Limb (tissue), 2 donors: ENCODE measurements around the gene KRTAP4-9.
"Not testable (repeated sequence)": the region's sequence is repeated elsewhere in the genome, so short reads cannot be mapped to it uniquely, and the experiment has no call there.

Source experiments
- DNase-seq, 2 donors: peaks; one replicate each; pipeline ENCODE4 v3.0.0-alpha.2; 2016; ENCODE audit errors: extremely low spot score in 2 of 2

Gene KRTAP4-9

DNA sequence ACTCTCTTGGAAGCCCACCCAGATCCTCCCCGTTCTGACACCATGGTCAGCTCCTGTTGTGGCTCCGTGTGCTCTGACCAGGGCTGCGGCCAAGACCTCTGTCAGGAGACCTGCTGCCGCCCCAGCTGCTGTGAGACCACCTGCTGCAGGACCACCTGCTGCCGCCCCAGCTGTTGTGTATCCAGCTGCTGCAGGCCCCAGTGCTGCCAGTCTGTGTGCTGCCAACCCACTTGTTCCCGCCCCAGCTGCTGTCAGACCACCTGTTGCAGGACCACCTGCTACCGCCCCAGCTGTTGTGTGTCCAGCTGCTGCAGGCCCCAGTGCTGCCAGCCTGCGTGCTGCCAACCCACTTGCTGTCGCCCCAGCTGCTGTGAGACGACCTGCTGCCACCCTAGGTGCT, at the start of gene KRTAP4-9:
KRTAP4-9 (plus strand) TSS at position 43 of the 400 bp plus-strand sequence; CDS start at position 43, 0 bp downstream.
- DNase-seq = not testable (repeated sequence)

DNA sequence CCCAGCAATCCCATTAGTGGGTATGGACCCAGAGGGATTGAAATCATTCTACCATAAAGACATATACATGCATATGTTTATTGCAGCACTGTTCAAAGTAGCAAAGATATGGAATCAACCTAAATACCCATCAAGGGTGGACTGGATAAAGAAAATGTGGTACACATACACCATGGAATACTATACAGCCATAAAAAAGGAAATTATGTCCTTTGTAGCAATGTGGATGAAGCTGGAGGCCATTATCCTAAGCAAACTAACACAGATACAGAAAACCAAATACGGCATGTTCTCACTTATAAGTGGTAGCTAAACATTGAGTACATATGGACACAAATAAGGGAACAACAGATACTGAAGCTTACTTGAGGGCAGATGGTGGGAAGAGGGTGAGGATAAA, 47.6 kb upstream of the KRTAP4-9 start:
- DNase-seq = no peak

DNA sequence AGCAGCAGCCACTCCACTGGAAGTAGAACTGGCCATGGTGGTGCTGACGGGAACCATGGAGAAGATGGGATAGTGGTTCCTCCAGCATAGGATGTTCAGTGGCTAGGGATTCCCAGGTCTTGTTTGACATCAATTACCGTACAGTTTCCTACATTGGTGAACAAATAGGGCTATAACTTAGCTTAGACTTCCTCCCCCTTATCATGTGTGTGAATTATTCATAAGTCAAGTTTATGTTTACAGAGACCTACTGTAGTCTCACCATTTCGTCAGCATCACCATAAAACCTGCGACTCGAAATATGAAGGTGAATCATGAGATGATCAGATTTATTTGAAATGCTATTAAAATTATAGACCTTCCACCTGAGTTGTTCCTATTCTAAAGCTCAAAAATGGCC, 46.4 kb upstream of the KRTAP4-9 start:
- no peak for DNase-seq

DNA sequence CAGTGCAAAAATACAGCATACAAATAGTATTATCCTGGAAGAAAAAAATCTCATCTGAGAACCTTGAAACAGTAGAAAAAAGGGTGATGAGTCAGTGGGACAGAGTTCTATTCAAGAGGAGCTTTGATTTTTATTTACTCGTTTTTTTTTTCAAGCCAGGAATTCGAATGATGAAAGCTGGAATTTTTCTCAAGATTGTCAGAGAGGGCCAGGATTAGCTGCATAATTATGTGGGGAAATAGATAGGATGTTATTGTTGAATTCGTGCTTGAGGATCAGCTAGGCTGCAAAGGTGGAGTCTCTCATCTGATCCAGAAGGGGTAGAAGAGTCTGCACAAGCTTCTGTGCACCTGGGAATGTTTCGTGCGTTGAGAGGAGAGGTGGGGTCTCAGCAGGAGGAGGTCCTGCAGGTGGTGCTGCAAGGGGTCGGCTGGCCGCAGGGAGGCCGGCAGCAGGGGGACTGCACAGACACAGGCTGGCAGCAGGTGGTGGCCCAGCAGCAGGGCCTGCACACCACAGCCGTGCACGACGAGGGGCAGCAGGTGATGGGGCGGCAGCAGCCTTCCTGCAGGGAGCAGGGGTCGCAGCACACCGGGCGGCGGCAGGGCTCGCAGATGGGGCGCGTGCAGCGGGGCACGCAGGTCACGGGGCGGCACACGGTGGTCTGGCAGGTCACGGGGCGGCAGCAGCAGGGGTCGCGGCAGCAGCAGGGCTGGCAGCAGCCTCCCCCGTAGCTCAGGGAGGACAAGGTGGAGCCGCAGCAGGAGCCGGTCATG, 45.7 kb upstream of the KRTAP4-9 start:
- DNase-seq = not testable (repeated sequence)

DNA sequence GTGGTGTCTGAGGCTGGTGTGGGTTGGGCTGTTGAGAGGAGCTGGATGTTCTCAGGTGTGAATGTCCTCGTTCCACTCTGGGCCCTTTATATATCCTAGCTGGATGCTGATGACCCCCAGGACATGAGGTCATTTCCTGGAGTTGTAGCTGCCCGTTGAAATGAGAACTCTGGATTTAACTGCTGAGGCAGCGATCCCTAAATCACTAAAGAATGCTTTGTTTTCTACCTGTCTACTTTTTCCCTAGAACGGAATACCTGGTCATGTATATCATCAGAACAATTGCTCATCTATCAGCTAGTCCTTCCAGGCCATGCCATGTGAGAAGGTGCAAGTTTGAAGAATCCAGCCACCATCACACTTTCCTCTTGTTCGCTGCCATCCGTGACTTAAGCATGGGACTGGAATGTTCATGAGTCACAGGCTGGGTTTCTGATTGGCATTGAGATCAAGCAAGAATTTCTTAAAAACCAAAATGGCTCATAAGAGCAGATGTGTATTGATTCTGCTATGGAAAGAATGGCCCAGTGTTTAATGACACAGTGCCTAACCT, 45.1 kb upstream of the KRTAP4-9 start, which contains the start of gene KRTAP2-3:
KRTAP2-3 (minus strand) TSS at position 63 of the 553 bp plus-strand sequence. CDS start 64 bp downstream, outside the sequence.
- DNase-seq = no peak

DNA sequence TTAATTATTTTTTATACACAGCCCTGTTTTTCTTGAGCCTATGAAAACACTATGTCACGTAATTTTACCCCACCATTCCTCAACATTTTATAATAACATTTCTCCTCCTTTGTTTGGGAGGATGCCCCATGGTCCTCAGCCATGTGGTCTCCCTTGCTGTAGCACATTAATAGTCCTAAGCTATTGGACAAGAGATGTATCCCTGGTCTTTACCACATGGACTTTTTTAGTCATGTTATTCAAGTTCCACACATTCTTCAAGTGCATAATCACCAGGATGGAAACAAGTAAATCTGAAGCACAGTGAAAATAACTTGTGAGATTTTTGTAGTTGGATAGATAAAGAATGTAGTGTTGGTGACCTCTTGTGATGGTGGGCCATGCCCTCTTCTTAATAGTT, 43.2 kb upstream of the KRTAP4-9 start:
- DNase-seq = no peak

DNA sequence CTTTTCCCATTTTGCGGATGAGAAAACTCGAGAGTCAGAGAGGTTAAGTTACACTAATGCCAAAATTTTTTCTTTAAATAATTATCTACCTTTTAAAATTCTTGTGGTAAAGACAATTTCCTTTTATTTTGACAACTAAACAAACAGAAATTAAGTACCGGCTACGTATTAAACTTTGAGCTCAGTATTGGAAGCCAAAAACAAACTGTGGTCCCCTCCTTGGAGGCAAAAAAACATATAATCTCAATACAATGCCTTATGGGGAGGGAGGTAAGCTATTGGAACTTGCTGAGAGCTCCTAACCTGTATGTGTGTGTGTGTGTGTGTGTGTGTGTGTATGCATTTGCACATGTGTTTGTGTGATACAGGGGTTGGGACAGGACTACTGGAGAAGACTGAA, 41.7 kb upstream of the KRTAP4-9 start:
- no peak for DNase-seq

DNA sequence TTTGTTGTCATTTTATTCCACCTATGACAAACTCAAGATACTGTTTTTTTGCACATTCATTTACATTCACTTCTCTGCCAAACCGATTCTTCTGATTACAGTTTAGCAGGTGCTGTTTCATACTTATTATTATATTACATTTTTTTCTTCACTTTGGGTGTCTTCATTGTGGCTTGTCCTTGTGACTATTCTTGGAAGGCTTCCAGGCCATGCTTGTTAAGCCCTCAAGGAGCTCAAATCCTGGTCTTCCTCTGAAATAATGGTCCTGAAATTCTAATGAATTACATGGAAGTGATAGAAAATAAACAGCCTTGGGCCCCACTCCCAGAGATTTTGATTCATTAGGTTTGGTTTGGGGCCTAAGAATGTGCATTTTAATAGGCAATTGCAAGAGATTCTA, 40.9 kb upstream of the KRTAP4-9 start:
- no peak for DNase-seq

DNA sequence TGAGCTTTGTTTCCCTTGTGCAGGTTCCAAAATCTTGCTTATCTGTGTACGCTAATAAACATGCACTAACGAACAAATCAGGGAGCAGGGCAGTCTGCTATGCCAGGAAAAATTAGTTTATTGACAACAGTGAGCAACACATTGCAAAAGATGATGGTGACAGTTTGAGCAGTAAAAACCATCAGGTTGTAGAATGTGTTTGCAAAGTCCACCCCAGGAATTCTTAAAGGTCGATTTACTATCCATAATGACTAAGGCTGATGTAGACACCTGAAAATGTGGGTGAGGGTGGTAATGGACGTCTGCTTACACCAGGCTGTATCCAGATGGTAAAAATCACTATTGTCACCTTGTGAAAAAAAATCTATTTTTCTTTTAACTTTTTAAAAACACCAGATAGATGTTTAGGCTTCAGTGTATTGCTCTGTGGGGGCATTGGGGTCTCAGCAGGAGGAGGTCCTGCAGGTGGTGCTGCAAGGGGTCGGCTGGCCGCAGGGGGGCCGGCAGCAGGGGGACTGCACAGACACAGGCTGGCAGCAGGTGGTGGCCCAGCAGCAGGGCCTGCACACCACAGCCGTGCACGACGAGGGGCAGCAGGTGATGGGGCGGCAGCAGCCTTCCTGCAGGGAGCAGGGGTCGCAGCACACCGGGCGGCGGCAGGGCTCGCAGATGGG, 40.0 kb upstream of the KRTAP4-9 start:
- not testable (repeated sequence) for DNase-seq

DNA sequence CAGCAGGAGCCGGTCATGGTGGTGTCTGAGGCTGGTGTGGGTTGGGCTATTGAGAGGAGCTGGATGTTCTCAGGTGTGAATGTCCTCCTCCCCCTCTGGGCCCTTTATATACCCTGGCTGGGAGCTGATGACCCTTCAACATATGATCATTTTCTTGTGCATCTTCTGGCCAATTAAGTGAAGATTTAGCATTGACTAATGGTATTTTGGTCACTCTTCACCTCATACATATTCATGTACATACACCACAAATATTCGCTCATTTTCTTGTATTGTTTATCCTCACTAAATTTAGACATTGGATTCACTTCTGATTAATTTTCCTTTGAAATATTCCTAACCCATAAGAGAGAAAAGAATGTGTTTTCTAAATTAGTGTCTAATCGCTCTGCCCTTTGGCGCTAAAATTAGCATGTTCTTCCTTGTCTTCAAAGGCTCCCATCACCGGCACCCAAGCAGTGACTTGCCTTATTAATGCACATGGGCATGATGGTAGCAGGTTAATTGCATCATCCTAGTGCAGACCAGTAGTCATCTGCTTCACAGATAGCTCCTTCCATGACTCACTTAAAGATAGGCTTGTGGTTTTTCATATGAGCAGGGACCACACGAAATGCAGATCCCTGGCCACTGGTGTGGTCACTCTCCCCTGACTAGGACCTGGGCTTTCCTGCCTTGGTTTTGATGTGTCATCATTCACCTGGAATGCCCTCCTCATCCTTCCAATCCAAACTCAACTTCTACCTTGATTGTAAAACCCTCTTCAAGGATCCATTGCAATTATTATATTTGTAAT, 39.2 kb upstream of the KRTAP4-9 start, which contains the start of gene KRTAP2-4:
KRTAP2-4 (minus strand) TSS at position 51 of the 796 bp plus-strand sequence; CDS start at position 17, 34 bp downstream.
- DNase-seq = no peak

DNA sequence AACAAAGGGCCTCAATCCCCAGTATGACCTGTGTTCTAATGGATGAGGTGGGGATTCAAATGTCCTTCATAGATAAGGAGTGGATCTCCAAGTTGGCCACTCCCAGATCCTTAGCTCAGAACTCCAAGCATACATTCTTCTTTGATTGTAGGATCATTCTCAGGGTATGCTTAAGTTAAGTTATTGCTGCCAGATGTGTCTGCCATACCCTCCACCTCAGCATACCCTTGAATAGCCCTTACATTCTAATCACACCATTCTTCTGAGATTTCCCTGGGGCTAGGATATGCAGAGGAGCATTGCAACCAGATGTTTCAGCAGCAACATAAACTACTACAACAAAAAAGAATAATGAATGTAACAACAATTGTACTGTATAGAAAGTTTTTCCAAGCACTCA, 37.9 kb upstream of the KRTAP4-9 start:
- DNase-seq = no peak

DNA sequence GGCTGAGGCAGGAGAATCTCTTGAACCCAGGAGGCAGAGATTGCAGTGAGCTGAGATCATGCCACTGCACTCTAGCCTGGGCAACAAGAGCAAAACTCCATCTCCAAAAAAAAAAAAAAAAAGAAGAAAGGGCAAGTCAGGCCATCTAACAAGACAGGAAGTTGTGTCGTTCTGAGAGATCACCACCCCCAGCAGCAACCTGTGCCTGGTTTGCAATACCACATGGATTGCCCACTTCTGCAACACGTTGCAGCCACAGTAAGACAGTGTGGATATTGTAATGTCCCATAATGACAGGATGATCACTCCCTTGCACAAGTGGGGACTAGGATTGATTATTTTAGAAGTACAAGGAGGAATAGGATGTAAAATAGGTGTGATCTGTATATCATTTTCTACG, 36.2 kb upstream of the KRTAP4-9 start:
- no peak for DNase-seq

DNA sequence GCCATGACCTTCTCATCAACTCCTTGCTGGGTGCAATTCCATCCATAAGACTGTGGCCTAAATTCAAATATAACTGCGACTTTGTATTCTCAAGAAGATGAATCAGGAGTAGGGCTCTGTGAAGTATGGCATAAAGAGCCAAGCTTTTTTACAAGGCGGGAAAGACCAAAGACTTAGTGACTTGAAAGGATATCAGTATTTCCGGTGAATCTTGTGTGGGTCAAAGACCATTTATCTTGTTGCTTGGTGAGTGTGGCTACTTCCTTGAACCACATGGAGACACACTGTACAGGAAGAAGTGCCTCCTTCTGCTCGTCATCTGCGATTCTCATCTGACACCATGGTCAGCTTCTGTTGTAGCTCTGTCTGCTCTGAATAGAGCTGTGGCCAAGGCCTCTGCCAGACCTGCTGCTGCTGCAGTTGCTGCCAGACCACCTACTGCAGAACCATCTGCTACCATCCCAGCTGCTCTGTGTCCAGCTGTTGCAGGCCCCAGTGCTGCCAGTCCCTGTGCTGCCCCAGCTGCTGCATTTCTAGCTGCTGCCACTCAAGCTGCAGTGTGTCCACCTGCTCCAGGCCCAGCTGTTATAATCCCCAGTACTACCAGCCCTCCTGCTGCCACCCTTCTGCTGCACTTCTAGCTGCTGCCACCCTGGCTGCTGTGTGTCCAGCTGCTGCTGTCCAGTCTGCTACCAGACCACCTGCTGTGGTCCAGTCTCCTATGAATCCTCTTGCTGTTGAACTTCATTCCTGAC, 33.4 kb upstream of the KRTAP4-9 start:
- peak in 1 of 2 donors; percentile 53 for DNase-seq

DNA sequence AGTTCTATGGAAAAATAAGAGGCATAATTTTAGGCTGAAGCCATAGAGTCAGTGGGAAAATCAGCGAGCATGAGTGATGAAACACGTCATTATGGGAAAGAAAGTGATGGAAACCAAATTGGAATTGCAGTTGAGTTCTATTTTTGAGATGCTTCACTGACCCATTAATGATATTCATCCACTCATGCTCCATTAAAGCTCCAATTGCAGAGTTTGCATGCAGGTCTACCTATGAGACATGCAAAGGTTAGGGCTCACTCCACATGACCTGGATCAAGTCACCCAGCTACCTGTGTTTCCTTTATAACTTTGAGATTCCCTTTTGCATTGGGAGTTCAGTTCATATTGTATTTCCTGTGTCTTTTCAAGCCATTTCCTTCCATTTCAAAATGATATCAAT, 31.5 kb upstream of the KRTAP4-9 start:
- DNase-seq = no peak

DNA sequence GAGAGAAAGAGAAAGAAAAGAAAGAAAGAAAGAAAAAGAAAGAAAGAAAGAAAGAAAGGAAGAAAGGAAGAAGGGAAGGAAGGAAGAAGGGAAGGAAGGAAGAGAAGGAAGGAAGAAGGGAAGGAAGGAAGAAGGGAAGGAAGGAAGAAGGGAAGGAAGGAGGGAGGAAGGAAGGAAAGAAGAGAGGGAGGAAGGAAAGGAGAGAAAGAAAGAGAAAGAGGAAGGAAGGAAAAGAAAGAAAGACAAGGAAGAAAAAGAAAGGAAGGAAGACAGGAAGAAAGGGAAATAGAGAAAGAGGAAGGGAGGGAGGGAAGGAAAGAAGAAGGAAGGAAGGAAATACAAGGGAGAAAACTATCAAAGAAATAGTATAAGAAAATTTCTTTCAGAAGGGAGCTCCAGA, 28.4 kb upstream of the KRTAP4-9 start:
- DNase-seq = no peak

DNA sequence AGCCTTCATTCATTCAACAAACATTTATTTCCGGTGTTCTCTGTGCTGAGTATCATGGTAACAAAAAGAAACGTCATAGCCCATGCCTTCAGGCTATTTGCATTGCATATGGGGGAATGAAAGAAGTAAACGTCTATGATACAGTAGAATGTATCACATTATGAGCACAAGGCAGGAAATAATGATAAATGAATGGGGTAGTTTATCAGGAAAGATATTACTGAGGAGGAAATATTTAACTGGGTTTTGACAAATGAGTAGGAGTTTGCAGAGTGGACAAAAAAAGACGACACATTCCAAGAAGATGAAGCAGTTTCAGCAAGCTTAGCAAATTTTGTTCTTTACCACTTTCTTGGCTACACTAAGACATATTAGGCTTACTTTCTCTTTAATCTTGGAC, 22.6 kb upstream of the KRTAP4-9 start:
- DNase-seq = no peak

DNA sequence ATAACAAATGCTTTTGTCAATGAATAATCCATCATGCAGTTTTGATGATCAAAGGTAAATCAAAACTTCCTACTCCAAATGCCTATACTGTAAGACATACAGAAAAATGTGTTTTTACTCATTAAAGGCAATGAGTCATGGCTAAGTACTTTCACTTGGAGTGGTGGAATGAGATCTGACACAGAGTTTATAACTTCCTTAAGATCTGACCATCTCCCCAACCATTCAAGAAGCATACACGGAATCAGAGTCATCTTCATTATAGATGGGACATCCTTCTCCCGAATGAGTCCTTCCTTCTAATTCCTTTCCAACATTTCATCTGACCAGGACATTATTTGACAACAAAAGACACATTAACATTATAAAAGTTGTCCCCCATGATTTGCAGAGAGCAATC, 21.8 kb upstream of the KRTAP4-9 start:
- not testable (repeated sequence) for DNase-seq

DNA sequence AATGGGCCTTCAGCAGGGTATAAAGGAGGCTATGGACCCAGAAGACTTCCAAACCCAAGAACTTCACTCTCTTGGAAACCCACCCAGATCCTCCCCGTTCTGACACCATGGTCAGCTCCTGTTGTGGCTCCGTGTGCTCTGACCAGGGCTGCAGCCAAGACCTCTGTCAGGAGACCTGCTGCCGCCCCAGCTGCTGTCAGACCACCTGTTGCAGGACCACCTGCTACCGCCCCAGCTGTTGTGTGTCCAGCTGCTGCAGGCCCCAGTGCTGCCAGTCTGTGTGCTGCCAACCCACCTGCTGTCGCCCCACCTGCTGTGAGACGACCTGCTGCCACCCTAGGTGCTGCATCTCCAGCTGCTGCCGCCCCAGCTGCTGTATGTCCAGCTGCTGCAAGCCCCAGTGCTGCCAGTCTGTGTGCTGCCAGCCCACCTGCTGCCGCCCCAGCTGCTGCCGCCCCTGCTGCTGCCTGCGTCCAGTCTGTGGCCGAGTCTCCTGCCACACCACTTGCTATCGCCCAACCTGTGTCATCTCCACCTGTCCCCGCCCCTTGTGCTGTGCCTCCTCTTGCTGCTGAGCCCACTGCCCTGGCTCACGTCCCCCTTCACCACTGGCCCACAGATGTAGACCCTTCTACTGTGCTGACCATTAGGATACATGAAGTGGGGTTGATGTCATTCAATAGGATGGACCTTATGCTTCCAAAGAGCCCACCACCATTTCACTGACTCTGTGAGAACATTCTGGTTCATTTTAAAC, 20.9 kb upstream of the KRTAP4-9 start, which contains the start of gene KRTAP4-7:
KRTAP4-7 (plus strand) TSS at position 51 of the 757 bp plus-strand sequence; CDS start at position 108, 57 bp downstream.
- DNase-seq = not testable (repeated sequence)

DNA sequence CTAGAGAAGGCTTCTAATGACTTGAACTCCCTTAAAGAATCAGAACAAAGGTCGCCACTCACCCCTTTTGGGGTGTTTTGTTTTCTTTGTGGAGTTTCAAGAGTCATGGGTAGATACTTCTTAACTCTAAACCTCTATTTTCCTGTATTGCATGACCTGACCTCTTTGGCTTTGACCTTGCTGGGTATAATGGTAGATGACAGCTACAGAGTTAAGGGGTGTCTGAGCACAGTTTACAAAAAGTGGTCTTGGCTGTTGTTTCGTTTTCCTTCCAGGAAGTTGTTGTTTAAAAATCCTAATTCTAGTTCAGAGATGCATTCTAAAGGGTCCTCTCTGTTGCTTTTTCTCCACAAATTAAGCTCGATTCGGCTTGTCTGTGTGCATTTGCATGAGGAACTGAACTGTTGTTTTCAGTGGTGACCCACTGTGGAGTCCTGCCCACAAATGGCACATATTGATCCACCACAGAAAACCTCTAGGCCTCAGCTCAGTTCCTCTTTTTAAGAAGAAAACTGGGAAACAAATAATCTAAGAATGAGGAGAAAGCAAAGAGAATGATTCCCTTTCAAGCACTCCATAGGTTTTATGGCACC, 16.3 kb upstream of the KRTAP4-9 start:
- not testable (repeated sequence) for DNase-seq
